ENCODE measurements around the gene RAB31.
"Not testable (repeated sequence)": the region's sequence is repeated elsewhere in the genome, so short reads cannot be mapped to it uniquely, and the experiment has no call there.

Gene RAB31, protein sequence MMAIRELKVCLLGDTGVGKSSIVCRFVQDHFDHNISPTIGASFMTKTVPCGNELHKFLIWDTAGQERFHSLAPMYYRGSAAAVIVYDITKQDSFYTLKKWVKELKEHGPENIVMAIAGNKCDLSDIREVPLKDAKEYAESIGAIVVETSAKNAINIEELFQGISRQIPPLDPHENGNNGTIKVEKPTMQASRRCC

DNA sequence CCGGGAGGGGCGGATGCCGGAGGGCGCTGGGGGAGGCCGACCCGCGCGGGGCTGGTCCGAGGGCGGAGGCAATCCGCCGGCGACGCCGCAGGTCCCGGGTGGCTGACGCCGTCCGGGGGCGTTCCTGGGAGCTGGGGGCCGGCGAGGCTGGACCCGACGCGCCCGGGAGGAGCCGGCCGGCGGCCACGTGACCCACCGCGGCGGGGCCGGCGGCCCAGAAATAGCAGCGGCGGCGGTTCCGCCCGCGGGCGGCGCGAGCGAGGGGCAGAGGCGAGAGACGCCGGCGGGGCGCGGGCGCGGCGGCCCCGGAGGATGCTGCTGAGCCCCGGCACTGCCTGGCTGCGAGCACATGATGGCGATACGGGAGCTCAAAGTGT lies at the start of gene RAB31:
Gene RAB31 (plus strand): TSS at position 245 of the 377 bp plus-strand sequence. CDS start 105 bp downstream, at position 350.
- peak; percentile 26 for DNase-seq

DNA sequence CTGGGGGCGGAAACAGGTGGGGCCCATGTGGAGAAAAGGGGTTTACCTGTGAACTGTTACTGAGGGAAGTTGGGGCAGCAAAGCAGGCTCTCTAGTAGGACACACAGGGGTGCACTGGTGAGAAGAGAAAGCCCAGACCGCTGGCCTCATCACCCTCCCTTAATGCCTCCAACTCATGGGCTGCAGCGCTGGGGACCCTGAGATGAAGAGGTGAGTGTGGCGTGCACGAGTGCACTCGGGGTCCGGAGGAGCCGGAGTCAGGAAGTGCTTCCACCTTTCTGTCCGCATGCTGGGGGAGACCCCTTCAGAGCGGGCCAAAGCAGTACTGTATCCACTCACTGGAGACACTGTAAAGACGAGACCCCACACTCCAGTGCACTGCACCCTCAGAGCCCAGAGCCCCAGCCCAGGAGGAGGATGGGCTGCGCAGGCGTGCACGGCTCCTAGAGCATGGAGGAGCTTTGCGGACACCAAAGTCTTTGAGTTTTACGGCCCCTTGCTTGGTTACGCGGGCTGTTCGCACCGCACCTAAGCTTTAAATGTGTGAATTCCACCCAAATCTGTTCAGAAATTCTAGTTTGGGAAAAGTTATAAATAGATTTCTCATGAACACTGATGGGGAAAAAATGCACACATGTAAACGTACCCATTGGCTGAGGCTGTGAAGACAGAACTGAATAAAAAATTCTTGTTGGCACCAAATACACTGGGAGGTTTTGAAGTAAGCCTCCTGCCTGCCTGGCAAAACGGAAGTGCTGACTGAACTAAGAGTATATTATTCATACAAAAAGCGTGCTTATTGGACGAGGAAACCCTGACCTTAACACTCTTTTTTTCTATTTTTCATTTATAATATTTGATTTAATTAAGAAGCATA lies 48.4 kb upstream of the RAB31 start:
- DNase-seq, result no peak

DNA sequence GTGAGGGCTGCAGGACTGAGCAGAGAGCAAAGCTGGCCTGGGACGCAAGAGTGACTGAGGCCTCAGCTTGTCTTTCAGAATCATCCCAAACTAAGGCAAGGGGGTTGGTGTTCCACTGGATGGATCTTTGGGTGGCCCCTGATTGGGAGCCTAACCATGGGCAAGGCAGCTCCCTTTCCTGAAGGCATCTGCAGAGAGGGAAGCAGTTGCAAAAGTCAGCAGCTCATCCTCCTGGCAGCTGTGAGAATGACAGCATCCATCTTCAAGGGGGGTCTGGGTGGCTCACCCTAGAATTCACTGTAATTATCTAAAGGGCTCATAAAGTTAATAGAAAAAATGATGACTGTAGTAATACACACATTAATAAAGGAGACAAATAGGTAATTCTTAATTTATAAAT lies 46.5 kb upstream of the RAB31 start:
- no peak for DNase-seq

DNA sequence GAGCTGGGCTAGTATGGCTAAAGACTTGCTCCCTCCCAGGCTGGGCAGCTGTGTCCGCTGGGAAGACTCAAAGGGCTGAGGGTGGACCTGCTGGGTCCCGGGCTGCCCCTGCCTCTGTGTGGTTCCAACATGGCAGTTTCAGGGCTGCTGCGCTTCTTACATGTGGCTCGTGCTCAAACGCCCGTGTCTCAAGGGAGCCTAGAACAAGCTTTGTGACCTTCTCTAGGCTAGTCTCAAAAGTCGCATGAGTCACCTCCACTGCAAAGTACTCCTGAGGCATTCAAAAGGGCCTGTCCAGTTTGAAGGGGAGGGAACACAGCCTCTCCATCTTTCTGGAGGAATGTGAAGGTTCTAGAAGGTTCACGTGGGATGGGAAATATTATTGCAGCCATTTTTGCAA lies 44.7 kb upstream of the RAB31 start:
- no peak for DNase-seq

DNA sequence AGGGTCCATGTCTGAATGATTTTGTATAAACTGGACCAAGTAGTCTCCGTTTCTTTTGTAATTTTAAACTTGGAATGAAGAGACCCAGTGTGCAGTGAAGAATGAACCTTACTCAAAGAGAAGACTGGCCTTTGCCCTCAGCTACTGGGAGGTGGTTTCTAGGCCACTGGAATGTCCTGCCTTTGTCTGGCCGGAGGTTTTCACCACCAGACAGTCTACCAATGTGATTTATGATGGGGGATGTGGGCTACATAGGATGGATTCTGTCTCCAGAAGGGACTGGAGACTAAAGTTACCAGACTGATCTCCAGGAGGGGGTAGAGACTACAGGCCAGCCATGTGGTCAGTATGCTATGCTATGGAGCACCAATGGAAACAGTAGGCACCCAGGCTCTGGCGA lies 42.8 kb upstream of the RAB31 start:
- DNase-seq, result no peak

DNA sequence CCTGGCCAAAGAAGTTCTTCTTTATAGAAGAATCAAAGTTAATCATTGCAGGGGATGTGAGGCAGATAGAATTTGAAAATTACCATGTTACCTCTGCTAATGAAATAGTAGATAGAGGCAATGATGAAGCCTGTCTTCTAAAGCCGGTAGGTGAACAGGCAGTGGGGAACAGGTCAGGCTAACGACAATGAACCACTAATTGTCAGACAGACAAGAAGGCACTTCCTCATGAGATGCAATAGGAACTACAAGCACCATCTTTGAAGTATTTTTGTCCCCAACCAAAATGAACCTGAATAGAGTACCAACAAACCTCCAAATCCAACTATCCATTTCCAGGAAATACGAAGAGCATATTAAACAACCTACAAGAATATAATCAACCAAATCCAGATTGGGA lies 41.6 kb upstream of the RAB31 start:
- DNase-seq, result no peak

DNA sequence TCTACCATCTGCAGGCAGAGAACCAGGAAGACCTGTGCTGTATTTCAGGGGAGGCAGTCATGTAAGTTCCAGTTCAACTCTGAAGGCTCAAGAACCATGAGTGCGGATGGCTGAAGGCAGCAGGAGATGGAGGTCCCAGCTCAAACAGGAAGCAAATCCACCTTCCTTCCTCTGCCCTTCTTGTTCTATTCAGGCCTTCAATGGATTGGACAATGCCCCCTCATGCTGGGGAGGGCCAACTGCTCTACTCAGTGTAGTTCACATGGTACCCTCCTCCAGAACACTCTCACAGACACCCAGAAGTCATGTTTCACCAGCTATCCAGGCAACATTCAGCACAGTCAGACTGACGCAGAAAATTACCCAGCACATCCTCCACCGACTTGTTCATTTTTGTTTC lies 39.1 kb upstream of the RAB31 start:
- DNase-seq, result no peak

DNA sequence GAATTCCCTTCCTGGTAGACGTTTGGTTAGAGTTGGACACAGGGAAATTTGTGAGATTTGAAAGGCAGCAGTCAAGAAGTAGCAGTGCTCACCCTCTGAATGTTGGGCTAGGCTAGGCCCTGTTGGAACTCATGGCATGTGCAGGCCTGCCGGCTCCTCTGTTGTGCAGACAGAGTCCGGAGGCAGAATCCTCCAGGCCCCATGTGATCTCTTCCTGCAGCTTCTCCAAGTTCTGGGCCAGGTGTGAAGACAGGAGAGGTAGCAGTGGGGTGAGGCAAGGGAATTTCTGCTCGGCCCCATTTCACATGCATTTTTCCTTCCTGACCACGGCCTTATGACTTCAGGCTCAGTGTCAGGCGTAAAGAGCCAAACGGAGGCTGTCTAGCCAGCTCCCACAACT lies 36.9 kb upstream of the RAB31 start:
- DNase-seq, result no peak

DNA sequence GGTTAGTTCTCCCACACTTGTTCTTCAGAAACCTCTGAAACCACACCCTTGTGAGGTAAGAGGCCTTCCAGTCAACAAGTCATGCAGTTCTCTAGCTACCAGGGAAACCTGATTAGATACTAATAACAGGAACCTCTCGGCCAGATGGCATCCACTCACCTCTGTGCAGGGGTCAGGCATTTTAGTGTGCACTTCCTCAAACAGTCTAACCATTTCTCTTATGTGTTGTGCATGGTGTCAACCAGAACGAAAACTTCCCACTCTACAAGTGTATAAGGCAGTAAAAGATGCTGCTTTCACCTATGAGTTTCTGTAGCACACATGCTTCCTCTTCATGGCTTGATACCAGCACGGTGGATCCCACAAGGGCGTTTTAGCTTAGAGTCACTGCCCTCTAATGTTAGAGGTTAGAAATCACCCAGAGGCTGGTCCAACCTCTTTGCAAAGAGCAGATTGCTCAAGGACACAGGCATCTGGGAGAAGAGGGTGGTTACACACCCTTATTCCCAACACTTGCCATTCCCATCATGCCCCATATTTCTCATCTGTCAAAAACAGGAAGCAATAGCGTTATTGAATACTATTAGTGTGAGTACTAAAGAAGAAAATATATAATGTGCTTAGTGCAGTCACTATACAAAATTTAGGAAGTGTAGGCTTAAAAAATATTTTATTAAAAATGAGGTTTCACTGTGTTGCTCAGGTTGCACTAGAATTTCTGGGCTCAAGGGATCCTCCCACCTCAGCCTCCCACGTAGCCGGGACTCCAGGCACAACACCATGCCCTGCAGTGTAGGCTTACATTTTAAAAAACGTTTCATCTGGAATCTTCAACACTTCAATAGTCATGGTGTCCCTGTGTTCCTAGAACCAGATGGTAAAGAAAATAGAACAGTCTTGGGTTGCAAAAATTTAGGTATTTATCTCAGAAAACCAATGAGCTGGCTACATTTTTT lies 34.5 kb upstream of the RAB31 start:
- DNase-seq, result peak; percentile 30

DNA sequence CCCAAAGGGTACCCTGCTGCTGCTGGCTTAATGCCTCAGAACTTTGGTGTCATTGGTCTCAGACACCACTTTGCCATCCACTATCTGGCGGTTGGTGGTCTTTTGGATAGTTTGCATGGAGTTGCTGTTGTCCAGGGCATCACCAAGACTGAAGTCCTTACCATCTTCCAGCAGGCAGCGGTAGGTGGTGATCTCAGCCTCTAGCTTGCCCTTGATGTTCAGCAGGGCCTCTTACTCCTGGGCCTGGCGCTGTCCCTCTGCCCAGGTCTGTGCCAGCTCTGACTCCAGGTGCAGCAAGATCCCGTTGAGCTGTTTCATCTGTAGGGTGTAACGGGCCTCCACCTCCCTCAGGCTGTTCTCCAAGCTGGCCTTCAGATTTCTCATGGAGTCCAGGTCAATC lies 29.9 kb upstream of the RAB31 start:
- DNase-seq, result not testable (repeated sequence)

DNA sequence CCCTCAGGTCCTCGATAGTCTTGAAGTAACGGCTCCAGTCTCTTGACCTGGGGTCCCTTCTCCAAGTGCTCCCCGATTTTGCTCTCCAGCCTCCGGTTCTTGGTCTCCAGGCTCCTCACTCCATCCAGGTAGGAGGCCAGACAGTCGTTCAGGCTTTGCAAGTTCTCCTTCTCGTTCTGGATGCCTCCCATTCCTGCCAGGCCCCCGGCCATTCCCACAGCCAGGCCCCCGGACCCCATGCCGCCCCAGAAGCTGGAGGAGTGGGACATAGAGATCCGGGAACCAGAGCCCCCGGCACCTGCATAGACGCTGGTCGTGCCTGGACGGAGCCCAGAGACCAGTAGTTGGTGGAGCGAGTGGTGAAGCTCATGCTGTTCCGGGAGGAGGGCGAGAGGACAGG lies 29.0 kb upstream of the RAB31 start:
- no peak for DNase-seq

DNA sequence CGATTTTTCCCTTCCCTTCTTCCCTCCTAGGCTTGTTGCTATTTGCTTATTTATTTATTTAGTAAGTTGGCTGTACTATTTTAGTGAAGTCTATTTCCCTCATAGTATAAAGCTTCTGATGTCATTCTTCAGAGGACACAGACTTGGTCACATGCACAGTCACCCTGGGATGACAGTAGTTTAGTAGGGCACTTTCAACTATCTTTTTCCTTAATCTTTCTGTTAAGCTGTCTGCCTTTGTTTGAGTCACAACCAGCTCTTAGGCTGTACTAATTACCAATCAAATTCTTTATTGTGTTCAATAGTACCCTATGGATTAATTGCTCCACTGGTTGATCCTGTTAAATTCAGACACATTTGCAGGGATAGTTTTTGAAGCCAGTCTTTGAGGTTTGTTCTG lies 26.9 kb upstream of the RAB31 start:
- no peak for DNase-seq

DNA sequence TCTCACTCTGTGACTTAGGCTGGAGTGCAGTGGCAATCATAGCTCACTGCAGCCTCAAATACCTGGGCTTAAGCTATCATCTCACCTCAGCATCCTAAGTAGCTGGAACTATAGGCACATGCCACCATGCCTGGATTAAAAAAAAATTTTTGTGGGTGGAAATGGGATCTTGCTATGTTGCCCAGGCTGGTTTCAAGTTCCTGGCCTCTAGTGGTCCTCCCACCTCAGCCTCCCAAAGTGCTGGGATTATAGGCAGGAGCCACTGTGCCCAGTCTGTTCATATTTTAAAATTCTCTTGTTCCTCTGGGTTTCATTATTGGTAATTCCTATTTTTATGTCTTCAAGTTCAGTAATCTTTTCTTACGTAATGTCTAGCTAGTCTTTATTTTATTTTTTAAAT lies 25.5 kb upstream of the RAB31 start:
- DNase-seq, result no peak

DNA sequence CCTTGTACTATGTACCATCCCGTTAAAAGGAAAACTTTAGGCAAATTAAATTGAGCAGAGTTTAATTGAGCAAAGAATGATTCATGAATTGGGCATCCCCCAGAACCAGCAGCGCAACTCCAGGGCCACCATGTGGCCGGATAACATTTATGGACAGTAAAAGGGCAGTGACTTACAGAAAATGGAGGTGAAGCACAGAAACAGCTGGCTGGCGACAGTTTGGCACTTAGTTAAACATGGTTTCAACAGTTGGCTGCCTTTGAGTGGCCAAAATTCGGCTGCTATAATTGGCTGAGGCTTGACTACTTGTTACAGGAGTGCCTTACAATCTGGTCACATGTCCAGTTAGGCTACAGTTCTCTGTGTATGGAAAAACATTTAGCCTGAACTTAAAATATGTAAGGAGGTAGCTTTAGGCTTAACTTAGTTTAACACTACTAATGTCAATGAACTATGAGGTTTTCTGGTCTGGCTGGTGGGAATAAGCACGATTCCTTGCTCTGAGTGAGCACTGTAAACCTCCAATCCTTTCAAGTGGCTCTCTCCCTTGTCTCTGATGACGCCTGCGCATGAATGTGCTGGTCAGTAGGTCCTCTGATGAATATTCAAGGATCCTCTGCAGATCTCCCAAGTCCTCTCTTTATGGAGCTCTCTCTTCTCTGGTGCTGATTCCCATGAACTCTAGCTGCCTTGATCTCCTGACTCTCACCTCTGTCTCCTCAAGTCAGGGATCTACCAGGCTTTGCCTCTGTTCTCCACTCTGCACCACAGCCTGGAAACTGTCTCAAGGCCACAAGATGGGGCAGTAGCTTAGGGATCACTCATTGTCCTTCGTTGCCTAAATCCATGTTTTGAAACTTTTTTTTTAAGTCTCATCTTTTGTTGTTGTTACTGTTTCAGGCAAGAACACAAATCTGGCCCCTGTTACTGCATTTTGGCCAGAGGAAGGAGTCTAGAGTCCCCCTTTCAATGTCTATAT lies 24.4 kb upstream of the RAB31 start:
- DNase-seq, result no peak

DNA sequence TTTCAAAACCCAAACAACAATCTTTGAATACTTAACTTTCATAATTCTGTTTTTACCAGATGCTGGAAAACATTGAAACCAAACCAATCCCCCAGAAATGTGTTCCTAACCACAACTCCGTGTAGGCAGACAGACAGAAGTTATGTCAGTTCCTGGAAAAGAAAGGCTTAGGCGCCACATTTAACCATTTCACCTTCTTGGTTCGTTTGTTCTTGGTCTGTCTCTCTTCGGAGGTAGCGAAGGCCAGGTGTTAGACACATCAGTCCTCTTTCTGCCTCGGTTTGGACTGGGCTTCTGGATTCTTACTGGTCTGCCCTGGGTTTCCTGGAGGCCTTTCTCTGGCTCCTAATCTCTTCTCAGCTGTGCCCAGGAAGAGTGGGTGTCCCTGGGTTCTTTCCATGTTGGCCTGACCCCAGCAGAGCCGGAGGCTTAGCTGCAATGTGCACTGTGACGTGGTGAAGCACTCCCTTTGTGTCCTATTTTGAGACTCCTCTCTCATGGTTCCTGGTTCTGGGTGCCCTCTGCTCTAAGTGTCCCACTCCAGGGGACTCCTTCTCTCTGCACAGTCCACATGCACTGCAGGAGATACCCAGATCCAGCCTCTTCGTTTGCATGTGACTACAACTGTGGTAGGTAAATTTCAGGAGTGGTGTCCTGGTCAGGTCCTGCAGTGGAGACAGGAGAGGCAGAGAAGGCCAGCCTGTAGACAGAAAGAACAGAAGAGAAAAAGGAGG lies 23.1 kb upstream of the RAB31 start:
- no peak for DNase-seq

DNA sequence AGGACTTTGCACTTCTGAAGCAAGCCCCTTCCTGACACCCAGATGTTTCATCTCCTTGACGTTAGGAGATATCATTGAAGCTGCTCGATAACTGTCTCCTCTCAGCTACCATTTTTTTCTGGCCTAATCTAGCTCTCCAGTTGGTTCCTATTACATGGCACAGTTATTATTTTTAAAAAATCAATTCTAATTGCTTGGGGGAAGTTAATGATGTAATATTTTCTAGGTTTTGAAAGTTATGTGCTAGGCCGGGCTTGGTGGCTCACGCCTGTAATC lies 22.5 kb upstream of the RAB31 start:
- DNase-seq, result no peak

DNA sequence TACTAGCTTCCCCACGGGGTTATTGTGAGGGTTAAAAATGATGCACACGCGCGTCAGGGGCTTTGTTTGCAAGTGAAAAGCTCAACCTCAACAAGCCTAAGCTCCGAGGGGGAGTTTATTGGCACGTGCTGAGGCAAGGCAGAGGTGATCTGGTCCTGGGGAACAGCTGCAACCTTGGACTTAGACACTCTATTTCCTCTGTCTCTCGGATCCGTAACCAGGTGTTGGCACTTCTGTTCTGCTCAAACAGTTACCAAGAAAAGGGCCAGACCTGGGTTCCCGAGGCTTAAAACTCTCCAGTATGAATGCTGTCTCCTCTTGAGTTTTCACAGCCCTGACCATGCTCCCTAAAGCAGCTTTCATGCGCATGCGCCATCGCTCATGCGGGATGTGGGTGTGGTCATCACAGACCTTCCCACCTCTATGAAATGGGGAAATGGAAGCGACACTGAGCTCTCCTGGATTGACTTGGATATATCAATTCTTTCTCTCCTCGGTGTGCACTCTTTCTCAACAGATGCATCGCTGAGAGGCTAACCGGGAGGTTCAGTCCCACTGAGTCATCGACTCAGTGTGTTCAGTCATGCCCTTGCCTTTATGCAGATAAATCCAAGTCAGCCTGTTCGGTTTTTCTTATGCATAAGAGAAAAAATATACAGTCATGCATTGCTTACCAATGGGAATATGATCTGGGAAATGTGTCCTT lies 19.9 kb upstream of the RAB31 start:
- no peak for DNase-seq

DNA sequence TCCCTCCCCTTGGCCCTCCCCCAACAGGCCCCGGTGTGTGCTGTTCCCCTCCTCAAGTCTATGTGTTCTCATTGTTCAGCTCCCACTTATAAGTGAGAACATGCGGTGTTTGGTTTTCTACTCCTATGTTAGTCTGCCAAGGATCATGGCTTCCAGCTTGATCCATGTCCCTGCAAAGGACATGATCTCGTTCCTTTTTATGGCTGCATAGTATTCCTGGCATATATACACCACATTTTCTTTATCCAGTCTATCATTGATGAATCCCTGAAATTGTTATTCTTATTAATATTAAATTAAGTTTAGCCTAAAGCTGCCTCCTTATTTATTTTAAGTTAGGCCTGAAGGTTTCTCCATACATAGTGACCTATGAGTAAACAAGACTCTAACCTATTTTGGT lies 18.8 kb upstream of the RAB31 start:
- DNase-seq, result no peak

DNA sequence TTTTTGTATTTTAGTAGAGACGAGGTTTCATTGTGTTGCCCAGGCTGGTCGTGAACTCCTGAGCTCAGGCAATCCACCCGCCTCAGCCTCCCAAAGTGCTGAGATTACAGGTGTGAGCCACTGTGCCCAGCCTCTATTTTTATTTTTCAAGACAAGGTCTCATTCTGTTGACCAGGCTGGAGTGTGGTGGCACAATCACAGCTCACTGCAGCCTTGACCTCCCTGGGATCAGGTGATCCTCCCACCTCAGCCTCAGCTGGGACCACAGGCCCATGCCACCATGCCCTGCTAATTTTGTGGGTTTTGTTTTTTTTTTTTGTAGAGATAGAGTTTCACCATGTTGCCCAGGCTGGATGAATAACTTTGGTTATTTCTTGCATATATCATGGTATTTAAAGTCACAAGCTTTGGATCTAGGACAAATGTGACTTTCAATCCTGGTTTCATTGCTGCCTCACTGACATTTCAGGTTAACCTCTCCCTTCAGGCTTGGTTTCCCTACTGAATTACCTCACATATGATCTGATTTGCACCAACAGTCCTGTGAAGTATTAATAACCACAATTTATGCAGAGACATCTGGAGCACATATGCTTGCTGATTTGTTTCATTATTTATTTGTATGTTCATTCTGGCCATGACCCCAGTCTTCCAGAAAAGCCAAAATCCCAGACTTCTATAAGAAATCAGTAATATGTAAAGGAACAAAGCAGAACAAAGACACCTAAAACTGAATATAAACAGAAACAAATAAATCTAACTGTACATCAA lies 17.5 kb upstream of the RAB31 start:
- no peak for DNase-seq

DNA sequence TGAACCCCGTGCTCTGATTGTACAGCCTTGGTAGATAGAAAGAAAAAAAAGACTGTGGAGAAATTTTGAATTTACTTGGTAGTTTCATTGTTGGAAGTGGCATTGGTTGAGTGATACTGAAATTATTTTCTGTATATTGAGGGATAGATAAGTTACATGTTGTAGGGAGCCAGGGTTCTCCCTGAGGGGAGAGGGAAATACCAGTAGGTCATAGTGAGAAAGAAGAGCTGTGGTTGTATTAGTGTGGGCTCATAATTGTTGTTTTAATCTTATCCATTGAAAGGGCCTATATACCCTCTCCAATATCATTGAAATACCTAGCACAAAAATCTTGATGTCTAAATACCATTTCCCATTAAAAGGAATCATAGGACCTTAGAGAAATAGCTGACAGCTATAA lies 16.9 kb upstream of the RAB31 start:
- DNase-seq, result no peak
